Bone marrow (tissue), 2 donors: ENCODE data around the gene RBM47.
"Not testable (repeated sequence)": the region's sequence is repeated elsewhere in the genome, so short reads cannot be mapped to it uniquely, and the experiment has no call there.

Experiments used
- DNase-seq, 2 donors: peaks; one replicate each; lab custom pipeline; 2025; lab: John Stamatoyannopoulos, UW

The RBM47 gene

DNA sequence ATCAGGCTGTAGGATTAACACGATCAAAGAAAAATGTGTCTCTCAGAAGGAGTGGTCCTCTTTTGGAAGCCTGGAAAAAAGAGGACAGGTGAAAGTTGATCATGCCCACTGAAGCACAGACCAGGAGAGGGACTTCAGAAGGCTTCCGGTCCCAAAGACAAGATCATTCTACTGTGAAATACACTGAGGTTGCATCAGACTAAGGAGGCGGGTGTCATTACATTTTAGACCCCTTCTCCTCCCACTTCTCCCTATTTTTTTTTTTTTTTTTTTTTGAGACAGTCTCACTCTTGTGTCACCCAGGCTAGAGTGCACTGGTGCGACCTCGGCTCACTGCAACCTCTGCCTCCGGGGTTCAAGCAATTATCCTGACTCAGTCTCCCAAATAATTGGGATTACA lies 67.5 kb downstream of the RBM47 start:
- no peak for DNase-seq

DNA sequence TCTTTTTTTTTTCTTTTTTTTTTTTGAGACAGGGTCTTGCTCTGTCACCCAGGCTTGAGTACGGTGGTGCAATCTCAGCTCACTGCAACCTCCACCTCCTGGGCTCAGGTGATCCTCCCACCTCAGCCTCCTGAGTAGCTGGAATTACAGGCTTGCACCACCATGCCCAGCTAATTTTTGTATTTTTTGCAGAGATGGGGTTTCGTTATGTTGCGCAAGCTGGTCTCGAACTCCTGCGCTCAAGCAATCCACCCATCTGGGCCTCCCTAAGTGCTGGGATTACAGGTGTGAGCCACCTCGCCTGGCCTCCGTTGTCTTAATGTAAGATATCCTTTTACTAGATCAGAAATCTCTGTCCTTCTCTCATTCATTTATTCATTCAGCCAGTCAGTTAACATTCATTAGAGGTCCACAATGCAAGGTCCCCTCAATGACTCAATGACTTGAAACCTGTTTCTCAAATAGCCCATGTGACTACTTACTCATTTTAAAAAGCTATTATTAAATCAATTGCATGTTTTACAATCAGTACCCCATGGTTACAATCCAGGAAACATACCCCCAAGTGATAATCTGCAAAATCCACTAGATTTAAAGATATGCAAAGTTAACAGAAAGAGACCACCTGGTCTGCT lies 68.0 kb downstream of the RBM47 start:
- DNase-seq: not testable (repeated sequence)

DNA sequence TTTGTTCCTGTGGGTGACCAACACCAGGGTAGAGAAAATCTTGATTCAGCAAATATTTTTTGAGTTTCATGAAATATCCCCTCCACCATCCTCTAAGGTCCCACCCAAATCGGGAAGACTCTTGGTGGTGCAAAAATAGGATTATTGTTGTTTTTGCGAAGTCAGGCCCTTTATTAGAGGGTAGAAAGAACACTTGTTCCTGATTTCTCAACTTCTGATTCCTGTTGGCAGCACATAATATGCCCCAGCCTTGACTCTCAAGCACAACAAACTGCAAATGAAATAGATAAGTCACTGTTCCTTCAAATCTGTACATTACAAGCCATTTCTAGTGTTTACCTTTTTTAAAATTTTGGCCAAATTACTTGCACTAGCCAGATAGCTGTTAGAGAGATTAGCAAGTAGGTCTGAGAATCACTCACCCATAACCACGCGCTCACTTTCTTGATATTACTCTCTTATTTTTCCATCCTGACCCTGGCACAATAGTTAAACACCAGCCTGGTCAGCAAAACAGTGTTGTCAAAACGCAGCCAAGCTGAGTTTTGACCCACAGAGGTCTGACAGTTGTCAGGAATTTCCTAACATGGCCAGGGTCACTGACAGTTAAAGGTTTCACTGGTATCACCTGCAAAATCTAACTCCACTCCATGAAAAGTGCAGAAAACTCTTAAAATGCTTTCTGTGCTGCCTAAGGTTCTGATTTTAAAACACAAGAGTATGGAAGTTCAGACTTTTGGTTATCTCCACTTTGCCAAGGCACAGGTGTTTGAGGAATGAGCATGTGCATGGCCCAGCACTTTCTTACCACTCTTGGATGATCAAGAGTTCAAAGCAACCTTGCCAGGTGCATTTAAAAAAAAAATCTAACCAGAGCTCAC lies 69.8 kb downstream of the RBM47 start:
- no peak for DNase-seq

DNA sequence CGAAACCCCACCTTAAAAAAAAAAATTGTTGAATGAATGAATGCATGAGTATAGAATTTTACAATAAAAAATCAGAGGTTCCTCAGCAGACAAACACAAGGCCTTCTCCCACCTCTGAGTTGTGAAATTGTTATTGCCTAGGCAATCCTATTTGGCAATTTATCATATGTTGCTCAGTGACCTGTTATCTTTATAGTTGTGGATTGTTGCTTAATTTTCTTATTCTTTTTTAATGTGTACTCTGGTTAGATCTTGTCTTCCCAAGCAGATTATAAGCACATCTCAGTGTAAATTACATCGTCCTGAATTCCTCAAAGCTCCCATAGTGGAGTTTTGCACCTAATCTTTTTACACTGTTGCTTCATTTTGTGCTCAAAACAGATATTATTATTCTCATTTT lies 71.9 kb downstream of the RBM47 start:
- DNase-seq: no peak

DNA sequence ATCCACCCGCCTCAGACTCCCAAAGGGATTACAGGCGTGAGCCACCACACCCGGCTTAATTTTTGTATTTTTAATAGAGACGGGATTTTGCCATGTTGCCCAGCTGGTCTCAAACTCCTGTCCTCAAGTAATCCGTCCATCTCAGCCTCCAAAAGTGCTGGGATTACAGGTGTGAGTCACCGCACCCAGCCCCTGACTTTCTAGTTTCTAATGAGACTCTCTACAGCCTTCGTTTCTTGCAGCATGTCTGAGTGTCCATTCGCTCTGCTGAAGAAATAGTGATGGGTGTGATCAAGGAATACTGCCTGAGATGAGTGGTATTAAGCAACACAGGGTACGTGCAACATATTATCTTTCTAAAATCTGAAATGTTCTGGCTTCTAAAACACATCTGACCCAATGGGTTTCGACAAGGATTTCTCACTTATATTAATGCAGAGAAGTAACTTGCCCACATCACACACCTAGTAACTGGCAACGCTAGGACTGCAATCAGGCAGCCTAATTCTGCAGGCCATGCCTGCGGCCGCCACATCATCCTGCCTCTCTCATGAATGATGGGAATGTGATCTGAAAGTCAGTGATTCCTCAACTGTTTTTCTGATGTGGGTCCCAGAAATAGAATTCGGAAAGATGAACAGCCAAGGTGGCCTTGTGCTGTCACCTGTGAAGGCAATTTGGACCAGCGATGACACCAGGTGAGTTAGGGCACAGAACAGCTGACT lies 74.3 kb downstream of the RBM47 start:
- DNase-seq: no peak

DNA sequence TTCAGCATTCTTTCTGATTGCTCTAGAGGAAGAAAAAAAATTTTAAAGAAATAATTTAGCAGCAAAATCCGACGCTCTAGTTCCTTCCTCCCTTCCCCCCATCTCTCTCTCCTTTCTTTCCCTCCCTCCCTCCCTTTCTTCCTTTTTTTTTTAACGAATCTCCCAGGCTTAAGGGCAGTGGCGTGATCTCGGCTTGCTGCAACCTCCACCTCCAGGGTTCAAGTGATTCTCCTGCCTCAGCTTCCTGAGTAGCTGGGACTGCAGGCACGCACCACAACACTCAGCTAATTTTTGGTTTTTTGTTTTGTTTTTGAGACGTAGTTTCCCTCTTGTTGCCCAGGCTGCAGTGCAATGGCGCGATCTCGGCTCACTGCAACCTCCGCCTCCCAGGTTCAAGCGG lies 75.0 kb downstream of the RBM47 start:
- not testable (repeated sequence) for DNase-seq

DNA sequence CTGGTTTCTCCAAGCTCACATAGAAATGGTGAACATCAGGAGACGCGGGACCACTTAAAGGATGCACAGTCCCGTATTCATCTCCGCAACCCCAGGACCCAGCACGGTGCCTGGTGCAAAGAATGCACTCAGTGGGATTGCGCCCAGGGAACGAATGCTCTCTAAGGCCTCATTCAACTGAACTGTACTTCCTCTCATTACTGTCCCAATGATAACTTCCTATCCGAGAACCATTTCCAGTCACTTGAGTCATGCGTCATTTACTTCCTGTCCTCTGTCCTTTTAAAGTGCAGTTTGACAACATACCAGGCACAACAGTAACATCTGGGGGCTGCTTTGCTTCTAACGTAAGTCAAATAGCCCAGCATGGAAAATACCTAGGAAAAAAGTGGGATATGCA lies 75.7 kb downstream of the RBM47 start:
- DNase-seq: peak in 1 of 2 donors; percentile 71

DNA sequence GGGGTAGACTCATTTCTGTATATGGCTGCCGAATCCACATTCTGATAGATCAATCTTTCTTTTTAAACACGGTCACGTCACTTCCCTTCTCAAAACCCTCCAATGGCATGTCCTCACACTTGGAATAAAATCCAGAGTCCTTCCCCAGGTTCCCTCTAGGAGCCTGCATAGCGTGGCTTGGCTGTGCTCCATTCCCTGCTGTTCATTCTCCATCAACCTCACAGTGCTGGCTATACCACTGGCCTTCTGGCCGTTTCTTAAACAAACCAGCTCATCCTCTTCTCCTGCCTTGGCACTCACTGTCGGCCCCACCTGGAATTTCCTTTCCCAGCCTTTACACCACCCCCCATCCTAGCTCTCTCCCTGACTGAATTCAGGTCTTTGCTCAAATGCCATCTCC lies 77.1 kb downstream of the RBM47 start:
- no peak for DNase-seq

DNA sequence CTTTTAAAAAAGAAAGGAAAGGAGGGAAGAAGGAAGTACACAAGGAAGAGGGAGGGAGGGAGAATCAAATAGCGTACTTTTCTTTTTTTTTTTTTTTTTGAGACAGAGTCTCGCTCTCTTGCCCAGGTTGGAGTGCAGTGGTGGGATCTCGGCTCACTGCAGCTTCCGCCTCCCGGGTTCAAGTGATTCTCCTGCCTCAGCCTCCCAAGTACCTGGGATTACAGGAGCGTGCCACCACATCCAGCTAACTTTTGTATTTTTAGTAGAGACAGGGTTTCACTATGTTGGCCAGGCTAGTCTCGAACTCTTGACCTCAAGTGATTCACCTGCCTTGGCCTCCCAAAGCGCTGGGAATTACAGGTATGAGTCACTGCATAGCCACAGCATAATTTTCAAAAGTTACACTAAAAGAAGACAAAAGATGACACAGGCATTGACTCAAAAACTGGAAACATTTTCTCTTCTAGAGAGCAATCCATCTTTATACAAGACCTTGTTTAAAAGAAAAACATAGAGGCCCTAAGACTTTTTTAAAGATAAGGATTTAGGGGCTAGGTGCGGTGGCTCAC lies 78.0 kb downstream of the RBM47 start:
- DNase-seq: peak in 1 of 2 donors; percentile 4

DNA sequence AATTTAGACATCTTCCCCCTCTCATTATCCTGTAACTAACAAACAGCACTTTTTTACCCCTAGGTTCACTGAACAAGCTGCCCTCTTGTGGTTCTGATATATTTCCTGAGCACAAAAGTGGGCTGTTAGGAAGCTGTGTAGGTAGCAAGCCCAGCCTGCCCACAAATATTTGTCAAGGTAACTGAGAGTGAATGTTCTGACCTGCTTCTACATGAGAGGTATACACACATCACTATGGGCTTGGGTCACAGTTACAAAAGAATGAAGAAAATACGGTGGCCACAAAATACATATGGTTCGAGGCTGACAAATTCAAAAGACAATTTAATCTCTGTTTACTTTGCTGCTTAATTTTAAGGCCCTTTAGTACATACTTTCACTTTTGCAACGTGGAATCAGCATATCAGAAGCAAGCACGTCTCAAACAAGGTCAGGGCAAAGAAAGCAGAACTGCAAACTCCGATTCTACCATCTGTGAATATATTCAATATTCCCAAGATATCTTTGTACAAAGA lies 78.7 kb downstream of the RBM47 start:
- DNase-seq: peak in 1 of 2 donors; percentile 59

DNA sequence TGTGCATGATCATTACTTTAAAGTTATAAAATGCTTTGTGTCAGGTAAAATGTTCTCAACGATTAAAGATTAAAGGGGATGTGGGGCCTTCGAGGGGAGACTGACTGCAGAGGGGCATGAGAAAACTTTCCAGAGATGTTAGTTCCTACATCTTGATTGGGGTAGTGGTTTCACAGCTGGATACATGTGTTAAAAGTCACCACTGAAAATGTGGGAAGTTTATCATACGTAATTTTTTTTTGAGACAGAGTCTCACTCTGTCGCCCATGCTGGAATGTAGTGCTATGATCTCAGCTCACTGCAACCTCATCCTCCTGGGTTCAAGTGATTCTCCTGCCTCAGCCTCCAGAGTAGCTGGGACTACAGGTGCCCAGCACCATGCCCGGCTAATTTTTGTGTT lies 79.5 kb downstream of the RBM47 start:
- no peak for DNase-seq

DNA sequence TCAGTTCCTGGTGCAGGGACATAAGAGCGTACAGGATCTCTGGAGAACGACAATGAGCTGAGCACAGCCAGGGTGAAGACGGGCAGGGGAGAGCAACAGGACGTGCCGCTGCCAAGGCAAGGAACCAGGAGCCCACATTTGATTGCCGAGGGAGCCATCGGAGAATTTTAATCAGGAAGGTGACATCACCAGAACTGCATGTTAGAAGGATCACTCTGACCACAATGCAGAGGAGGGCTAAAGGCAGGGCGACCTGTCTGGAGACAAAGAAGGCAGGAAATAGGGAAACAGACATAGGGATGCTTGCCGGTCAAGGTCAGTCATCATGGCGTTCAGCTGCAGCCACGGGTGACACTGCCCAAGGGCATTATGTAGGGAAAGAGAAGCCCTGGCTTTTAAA lies 81.4 kb downstream of the RBM47 start:
- no peak for DNase-seq

DNA sequence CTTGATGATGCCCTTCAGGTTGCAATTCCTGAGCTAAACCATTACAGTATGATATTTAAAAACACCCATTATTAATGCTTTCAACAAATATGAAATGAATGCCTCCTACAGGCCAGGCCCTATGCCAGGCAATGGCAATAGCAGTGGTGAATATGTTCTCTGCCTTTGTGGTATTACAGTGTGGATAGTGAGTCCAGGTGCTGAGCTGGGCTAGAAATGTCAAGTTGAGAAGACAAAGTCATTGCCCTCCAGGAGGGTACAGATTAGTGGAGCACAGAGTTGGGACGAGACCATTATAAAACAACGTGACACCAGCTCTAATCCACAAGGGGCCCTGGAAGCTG lies 81.9 kb downstream of the RBM47 start:
- DNase-seq: no peak

DNA sequence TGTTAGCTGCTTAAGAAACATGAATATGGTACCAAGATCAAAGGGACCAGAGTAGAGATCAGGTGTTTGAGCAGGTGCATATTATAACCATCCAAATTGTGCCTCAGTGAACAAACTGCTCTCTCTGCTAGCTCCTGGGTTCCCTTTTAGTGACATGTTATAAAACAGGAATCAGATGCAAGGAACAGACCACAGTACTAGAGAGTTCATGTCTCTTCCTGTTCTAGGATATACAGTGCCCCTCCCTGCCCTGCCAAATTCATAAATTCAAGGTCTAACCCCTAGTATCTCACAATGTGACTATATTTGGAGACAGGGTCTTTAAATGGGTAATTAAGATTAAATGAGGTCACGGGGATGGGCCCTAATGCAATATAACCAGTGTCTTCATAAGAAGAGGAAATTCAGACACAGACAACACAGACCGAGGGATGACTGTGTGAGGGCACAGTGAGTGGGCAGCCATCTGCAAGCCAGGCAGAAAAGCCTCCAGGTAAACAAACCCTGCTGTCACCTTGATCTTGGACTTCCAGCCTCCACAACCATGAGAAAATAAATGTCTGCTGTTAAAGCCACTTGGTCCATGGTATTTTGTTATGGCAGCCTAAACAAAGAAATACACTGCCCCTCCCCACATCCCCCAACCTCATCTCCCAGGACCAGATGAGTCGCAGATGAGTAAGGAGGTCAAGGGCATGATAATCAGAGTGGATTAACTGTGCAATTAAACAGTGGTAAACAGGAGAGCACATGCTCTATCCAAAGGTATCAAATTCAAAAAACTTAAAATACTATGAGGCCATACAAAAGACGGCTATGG lies 82.5 kb downstream of the RBM47 start:
- DNase-seq: no peak

DNA sequence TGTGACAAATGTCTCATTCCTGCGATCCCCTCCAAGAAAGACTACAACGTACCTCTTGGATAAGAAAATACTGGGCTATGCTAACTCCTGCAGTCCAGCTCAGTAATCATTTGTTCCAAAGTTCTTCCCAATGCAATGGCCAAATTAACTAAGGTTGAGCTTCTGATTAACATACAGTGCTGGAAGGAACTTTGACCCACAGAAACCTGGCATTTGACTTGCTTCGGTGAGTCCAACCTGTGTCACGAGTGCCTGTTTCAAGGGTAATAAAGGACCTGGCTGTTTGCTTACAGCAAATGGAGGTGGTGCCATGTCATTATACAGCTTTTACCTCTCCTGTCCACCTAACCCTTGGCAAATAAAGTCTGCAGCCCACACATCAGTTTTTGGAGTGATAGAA lies 83.2 kb downstream of the RBM47 start:
- DNase-seq: no peak

DNA sequence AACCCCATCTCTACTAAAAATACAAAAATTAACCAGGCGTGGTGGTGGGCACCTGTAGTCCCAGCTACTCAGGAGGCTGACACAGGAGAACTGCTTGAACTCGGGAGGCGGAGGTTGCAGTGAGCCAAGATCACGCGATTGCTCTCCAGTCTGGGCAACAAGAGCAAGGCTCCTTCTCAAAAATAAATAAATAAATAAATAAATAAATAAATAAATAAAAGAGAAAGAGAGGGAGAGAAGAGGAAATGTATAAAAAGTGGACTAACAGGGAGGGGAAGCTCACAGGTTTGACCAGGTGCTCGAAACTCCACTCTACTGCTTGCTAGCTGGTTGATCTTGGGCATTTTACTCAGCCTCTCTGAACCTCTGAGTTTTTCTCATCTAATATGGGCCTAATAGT lies 84.2 kb downstream of the RBM47 start:
- DNase-seq: not testable (repeated sequence)

DNA sequence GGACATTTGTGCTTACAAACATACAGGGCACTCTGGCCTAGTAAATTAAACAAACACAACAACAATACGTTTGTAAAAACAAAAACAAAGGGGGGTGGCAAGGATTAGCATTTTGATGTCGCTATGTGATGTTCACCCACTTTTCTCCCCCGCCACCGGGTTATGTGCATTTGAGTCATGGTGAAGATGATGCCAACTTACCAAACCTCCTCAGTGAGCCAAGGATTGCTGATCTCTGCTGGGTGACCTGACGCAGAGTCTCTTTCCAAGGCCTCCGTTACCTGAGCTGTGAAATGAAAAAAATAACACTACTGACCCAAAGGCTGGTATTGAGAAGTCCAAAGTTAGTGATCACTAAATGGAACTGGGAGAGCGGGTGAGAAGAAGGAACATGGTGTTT lies 85.4 kb downstream of the RBM47 start:
- no peak for DNase-seq

DNA sequence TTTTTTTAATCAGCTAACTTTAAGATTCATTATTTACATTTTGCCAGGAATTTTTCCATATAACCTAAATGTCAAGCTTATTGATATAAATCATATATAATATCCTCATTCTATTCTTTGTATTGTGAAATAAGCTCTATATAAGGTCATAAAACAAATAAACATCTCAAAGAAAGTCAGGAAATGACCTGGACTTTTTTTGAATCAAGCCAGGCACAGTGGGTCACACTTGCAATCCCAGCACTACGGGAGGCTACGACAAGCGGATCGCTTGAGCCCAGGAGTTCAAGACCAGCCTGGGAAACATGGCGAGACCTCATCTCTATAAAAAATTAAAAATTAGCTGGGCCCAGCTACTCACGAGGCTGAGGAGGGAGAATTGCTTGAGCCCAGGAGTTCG lies 88.9 kb downstream of the RBM47 start:
- DNase-seq: no peak

DNA sequence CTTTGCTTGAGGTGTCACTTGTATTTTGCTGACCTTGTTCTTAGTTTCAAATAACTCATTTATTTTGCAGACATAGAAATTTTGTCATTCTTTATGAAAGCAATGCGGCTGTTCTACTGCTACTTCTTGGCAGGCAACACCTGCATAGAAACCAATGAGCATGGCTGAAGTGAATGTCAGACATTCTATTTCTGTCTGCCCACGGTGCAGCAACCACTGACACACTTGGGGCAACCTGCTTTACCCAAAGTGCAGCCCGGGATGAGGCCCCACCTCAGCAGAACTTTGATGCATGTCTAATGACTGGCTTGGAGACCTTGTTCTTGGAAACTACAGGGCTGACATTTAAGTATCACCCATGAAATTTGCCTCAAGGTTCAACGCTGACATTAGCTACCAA lies 93.6 kb downstream of the RBM47 start:
- DNase-seq: no peak

DNA sequence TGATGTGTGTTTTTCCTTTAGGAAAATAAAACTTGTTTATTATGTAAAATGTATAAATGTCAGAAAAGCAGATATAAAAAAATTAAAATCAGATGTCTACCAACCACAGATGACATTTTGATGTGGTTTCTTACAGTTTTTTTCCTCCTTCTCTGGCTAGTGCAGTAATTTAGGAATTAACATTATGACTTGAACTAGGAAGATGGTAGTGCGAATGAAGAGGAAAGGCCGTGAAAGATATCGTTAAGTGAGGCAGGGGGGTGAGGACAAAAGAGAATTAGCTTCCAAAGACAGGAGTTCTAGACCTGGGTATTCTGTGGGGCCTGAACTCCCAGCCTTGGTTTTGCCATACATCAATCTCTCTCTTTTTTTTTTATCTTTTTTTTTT lies 98.0 kb downstream of the RBM47 start:
- no peak for DNase-seq

DNA sequence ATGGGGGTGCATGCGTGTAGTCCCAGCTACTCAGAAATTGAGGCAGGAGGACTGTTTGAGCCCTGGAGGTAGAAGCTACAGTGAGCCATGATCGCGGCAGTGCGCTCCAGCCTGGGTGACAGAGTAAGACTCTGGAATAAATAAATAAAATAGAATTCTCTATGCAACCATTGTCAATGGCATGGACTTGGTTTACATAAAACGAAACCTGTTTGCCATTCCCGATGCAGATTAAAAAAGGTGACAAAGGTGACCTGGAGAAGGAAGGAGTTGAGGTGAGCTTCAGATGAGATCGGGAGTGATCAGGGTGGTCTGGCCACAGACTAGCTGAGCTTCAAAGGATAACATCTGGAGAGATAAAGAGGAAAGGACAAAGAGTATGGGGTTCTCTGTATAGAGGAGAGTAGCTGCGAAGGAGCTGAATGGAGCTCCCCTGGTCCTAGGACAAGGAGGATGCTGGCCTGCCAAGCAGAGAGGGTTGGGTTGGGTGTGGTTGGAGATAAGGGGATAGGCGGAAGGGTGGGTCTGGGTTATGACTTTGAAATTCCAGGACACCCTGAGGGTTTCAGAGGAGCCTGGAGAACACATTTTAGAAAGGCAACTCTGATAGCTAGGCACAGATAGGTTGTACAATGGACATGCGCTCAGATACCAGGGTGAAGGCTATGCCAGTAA lies 98.6 kb downstream of the RBM47 start:
- no peak for DNase-seq
